Panc1 (cell line): ENCODE data around the gene JDP2.

Experiments
- POLR2AphosphoS5 ChIP-seq: IDR thresholded peaks from 2 replicates; pipeline ENCODE4 v1.6.1; 2012; ENCODE audit warnings: mild to moderate bottlenecking, low read depth, low read length, moderate library complexity
- SIN3A ChIP-seq: IDR thresholded peaks from 2 replicates; pipeline ENCODE4 v1.6.1; 2012; ENCODE audit warnings: low read depth, mild to moderate bottlenecking, low read length, moderate library complexity, borderline replicate concordance; ENCODE audit not compliant: insufficient read depth
- TCF7L2 ChIP-seq: IDR thresholded peaks from 2 replicates; pipeline ENCODE4 v1.6.1; 2011; ENCODE audit warnings: mild to moderate bottlenecking, low read depth, low read length, inconsistent platforms
- TF ChIP-seq, protein P1 (sequence below): fragments of 450-650 bp; IDR thresholded peaks from 2 replicates; pipeline ENCODE4 v1.5.1; 2017; ENCODE audit warnings: mild to moderate bottlenecking
- TF ChIP-seq, protein P2 (sequence below), 2 experiments: IDR thresholded peaks; 2 replicates each; pipeline ENCODE4 v1.6.1; 2011 to 2012; ENCODE audit warnings: low read depth in 2 of 2, control low read depth in 1 of 2, low read length in 1 of 2, mild to moderate bottlenecking in 1 of 2, moderate library complexity in 1 of 2; ENCODE audit not compliant: insufficient read depth in 1 of 2

DNA sequence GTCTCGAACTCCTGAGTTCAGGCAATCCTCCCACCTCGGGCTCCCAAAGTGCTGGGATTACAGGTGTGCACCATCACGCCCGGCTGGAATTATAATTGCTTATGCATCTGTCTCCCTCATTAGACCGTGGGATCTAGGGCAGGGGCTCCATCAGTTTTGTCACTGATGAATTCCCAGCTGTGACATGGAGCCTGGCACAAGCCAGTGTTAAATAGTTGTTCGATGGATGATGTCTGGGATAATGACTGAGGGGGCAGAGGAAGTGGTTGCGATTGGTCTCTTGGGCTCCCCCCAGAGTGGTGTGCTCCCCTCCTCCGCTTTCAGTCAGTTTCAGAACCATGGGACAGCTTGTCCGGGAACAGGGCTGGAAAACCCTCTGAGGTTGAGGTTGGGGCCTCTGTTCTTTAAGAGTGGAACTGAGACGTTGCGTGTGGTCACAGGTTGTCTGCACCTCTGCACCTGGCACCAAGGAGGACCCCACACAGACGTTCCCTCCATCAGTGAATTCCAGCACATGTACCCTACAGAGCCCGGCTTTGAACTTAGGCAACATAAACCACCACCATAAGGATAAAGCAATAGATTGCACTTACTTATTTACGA lies 63.7 kb downstream of the JDP2 start:
- TF ChIP-seq SIN3A (no peak), POLR2AphosphoS5 (no peak), TCF7L2 (no peak)
- TF ChIP-seq, protein P1, sequence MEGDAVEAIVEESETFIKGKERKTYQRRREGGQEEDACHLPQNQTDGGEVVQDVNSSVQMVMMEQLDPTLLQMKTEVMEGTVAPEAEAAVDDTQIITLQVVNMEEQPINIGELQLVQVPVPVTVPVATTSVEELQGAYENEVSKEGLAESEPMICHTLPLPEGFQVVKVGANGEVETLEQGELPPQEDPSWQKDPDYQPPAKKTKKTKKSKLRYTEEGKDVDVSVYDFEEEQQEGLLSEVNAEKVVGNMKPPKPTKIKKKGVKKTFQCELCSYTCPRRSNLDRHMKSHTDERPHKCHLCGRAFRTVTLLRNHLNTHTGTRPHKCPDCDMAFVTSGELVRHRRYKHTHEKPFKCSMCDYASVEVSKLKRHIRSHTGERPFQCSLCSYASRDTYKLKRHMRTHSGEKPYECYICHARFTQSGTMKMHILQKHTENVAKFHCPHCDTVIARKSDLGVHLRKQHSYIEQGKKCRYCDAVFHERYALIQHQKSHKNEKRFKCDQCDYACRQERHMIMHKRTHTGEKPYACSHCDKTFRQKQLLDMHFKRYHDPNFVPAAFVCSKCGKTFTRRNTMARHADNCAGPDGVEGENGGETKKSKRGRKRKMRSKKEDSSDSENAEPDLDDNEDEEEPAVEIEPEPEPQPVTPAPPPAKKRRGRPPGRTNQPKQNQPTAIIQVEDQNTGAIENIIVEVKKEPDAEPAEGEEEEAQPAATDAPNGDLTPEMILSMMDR, result no peak
- TF ChIP-seq, protein P2, sequence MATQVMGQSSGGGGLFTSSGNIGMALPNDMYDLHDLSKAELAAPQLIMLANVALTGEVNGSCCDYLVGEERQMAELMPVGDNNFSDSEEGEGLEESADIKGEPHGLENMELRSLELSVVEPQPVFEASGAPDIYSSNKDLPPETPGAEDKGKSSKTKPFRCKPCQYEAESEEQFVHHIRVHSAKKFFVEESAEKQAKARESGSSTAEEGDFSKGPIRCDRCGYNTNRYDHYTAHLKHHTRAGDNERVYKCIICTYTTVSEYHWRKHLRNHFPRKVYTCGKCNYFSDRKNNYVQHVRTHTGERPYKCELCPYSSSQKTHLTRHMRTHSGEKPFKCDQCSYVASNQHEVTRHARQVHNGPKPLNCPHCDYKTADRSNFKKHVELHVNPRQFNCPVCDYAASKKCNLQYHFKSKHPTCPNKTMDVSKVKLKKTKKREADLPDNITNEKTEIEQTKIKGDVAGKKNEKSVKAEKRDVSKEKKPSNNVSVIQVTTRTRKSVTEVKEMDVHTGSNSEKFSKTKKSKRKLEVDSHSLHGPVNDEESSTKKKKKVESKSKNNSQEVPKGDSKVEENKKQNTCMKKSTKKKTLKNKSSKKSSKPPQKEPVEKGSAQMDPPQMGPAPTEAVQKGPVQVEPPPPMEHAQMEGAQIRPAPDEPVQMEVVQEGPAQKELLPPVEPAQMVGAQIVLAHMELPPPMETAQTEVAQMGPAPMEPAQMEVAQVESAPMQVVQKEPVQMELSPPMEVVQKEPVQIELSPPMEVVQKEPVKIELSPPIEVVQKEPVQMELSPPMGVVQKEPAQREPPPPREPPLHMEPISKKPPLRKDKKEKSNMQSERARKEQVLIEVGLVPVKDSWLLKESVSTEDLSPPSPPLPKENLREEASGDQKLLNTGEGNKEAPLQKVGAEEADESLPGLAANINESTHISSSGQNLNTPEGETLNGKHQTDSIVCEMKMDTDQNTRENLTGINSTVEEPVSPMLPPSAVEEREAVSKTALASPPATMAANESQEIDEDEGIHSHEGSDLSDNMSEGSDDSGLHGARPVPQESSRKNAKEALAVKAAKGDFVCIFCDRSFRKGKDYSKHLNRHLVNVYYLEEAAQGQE (IDR thresholded peaks at IDR 0.05; ENCODE audit: insufficient read depth in 1 of 2, low read depth in 2 of 2, low read length in 1 of 2), result no peak
